HG02938 (cell line): ENCODE results near the gene SGPP1.
A peak's percentile ranks its signal among the peaks of the same experiment; 100 is the strongest.
"Not testable (repeated sequence)": the region's sequence is repeated elsewhere in the genome, so short reads cannot be mapped to it uniquely, and the experiment has no call there.

Source experiments
- ATAC-seq: cut with Tn5 transposase; IDR thresholded peaks from one replicate; pipeline ENCODE4 v1.9.1; 2021; ENCODE audit warnings: mild to moderate bottlenecking, moderate library complexity; ENCODE audit not compliant: unreplicated experiment

SGPP1 gene

GRCh38 chr14:63727736-63728728 lies at the start of gene SGPP1:
Gene SGPP1, minus strand, starts transcription at chr14:63728065. Its CDS starts 121 bp downstream, at chr14:63727944.
- peak; percentile 78 for ATAC-seq

GRCh38 chr14:63777024-63777423 lies 49.2 kb upstream of the SGPP1 start:
- no peak for ATAC-seq

- ATAC-seq: no peak
These were observed 45.6 kb upstream of the SGPP1 start for GRCh38 chr14:63773504-63773903.

GRCh38 chr14:63770187-63770807 lies 42.4 kb upstream of the SGPP1 start:
- ATAC-seq: no peak

- ATAC-seq: no peak
These were observed 38.7 kb upstream of the SGPP1 start for GRCh38 chr14:63766611-63767010.

- no peak for ATAC-seq
These were observed 36.8 kb upstream of the SGPP1 start for GRCh38 chr14:63764620-63765139.

- no peak for ATAC-seq
These were observed 36.2 kb upstream of the SGPP1 start for GRCh38 chr14:63764103-63764502.

GRCh38 chr14:63761351-63762117 lies 33.7 kb upstream of the SGPP1 start:
- no peak for ATAC-seq

GRCh38 chr14:63760014-63760413 lies 32.1 kb upstream of the SGPP1 start:
- ATAC-seq: no peak

- no peak for ATAC-seq
These were observed 31.6 kb upstream of the SGPP1 start for GRCh38 chr14:63759456-63759855.

GRCh38 chr14:63757211-63757610 lies 29.3 kb upstream of the SGPP1 start:
- ATAC-seq: no peak

- no peak for ATAC-seq
These were observed 24.7 kb upstream of the SGPP1 start for GRCh38 chr14:63752449-63753169.

GRCh38 chr14:63751076-63751475 lies 23.2 kb upstream of the SGPP1 start:
- ATAC-seq: not testable (repeated sequence)

GRCh38 chr14:63747846-63748245 lies 20.0 kb upstream of the SGPP1 start:
- no peak for ATAC-seq

- ATAC-seq: peak; percentile 63
These were observed 18.1 kb upstream of the SGPP1 start for GRCh38 chr14:63745858-63746425.

GRCh38 chr14:63745272-63745671 lies 17.4 kb upstream of the SGPP1 start:
- no peak for ATAC-seq

GRCh38 chr14:63737582-63738006 lies 9.7 kb upstream of the SGPP1 start:
- ATAC-seq: peak; percentile 94

GRCh38 chr14:63735720-63736119 lies 7.9 kb upstream of the SGPP1 start:
- ATAC-seq: no peak

- ATAC-seq: no peak
These were observed 2.8 kb upstream of the SGPP1 start for GRCh38 chr14:63730659-63731058.

- ATAC-seq: peak; percentile 35
These were observed 582 bp downstream of the SGPP1 start for GRCh38 chr14:63727231-63727735.
